Neural crest cell (in vitro differentiated cells): ENCODE data around the gene PPP3CB. TPM values are rescaled to one million over a fixed set of nuclear protein-coding genes. Genes with fewer than 3 reads are reported as not detected.

Experiments used
- DNase-seq: peaks from one replicate; pipeline ENCODE4 v3.0.0; 2021; ENCODE audit warnings: low read depth, mixed read lengths, low spot score
- H3K27ac Mint-ChIP-seq: one replicate; pipeline ENCODE4 v1.8.0; 2021; ENCODE audit warnings: mild to moderate bottlenecking, mixed read lengths; ENCODE audit not compliant: unreplicated experiment
- H3K27me3 Mint-ChIP-seq: 2 replicates; pipeline ENCODE4 v1.8.0; 2021; ENCODE audit warnings: low read depth, mild to moderate bottlenecking, mixed read lengths
- H3K36me3 Mint-ChIP-seq: 2 replicates; pipeline ENCODE4 v1.8.0; 2021; ENCODE audit warnings: low read depth, mild to moderate bottlenecking, mixed read lengths
- H3K4me1 Mint-ChIP-seq: 2 replicates; pipeline ENCODE4 v1.8.0; 2021; ENCODE audit warnings: mixed read lengths
- H3K4me3 Mint-ChIP-seq: one replicate; pipeline ENCODE4 v1.8.0; 2021; ENCODE audit warnings: mild to moderate bottlenecking, mixed read lengths
- H3K9me3 Mint-ChIP-seq: 2 replicates; pipeline ENCODE4 v1.8.0; 2021; ENCODE audit warnings: mixed read lengths
- CTCF ChIP-seq: fragments of 200-600 bp; sonication (generic); conservative IDR thresholded peaks from 2 replicates; pipeline ENCODE4 v1.5.0; 2021; ENCODE audit warnings: antibody characterized with exemption, mild to moderate bottlenecking
- total RNA-seq: library from RNA; stranded (reverse); gene quantifications from 2 replicates; pipeline ENCODE4 v1.2.1, GENCODE V29; 2021

PPP3CB gene
- total RNA-seq, 1 donor from 2014 or later, result 45.6 TPM

- Mint-ChIP-seq H3K27me3 (no peaks in the 10 kb centered on the region), H3K9me3 (no peaks in the 10 kb centered on the region), H3K36me3 (peaks cover 8% of the 10 kb centered on the region), H3K27ac (no peak overlapping the region), H3K4me1 (no peaks in the 10 kb centered on the region), H3K4me3 (no peak overlapping the region)
- TF ChIP-seq CTCF, result no peak
- DNase-seq, result no peak
These were observed 13.9 kb upstream of the PPP3CB start for GRCh38 chr10:73509695-73510094.

GRCh38 chr10:73506491-73506890 is 10.7 kb upstream of the PPP3CB start:
- no peak for DNase-seq
- Mint-ChIP-seq H3K27ac (no peak overlapping the region), H3K36me3 (peaks cover 7% of the 10 kb centered on the region), H3K9me3 (no peaks in the 10 kb centered on the region), H3K4me1 (no peaks in the 10 kb centered on the region), H3K27me3 (no peaks in the 10 kb centered on the region), H3K4me3 (no peak overlapping the region)
- no peak for TF ChIP-seq CTCF

GRCh38 chr10:73506074-73506473 is 10.2 kb upstream of the PPP3CB start:
- Mint-ChIP-seq H3K36me3 (peaks cover 7% of the 10 kb centered on the region), H3K9me3 (no peaks in the 10 kb centered on the region), H3K27me3 (no peaks in the 10 kb centered on the region), H3K27ac (no peak overlapping the region), H3K4me1 (no peaks in the 10 kb centered on the region), H3K4me3 (no peak overlapping the region)
- DNase-seq, result no peak
- TF ChIP-seq CTCF, result no peak

GRCh38 chr10:73503037-73503436 is 7.2 kb upstream of the PPP3CB start:
- H3K36me3 Mint-ChIP-seq, result peaks cover 11% of the 10 kb centered on the region

GRCh38 chr10:73501651-73502050 is 5.8 kb upstream of the PPP3CB start:
- TF ChIP-seq CTCF, result no peak
- H3K4me1 Mint-ChIP-seq, result peaks cover 7% of the 10 kb centered on the region
- no peaks in the 10 kb centered on the region for H3K9me3 Mint-ChIP-seq
- no peaks in the 10 kb centered on the region for H3K27me3 Mint-ChIP-seq
- H3K4me3 Mint-ChIP-seq, result no peak overlapping the region
- no peak for DNase-seq
- H3K36me3 Mint-ChIP-seq, result peaks cover 15% of the 10 kb centered on the region
- H3K27ac Mint-ChIP-seq, result no peak overlapping the region

More at GRCh38 chr10:73503037-73503436, 7.2 kb upstream of the PPP3CB start:
- Mint-ChIP-seq H3K9me3 (no peaks in the 10 kb centered on the region), H3K4me1 (no peaks in the 10 kb centered on the region), H3K27me3 (no peaks in the 10 kb centered on the region), H3K27ac (no peak overlapping the region), H3K4me3 (no peak overlapping the region)
- no peak for TF ChIP-seq CTCF
- no peak for DNase-seq

- DNase-seq, result no peak
- peak overlapping the region; percentile 58 for H3K4me3 Mint-ChIP-seq
- no peak for TF ChIP-seq CTCF
- peaks cover 37% of the 10 kb centered on the region for H3K4me1 Mint-ChIP-seq
- H3K27me3 Mint-ChIP-seq, result no peaks in the 10 kb centered on the region
- H3K27ac Mint-ChIP-seq, result peak overlapping the region; percentile 72
- no peaks in the 10 kb centered on the region for H3K9me3 Mint-ChIP-seq
- peaks cover 14% of the 10 kb centered on the region for H3K36me3 Mint-ChIP-seq
These were observed 1.8 kb upstream of the PPP3CB start for GRCh38 chr10:73497623-73498022.
